B cell (primary cell): ENCODE measurements around the gene ADGRA1. TPM values are rescaled to one million over a fixed set of nuclear protein-coding genes. Genes with fewer than 3 reads are reported as not detected.

Experiments used
- ATAC-seq: fragments of 200-7000 bp; cut with Tn5 transposase; one replicate; pipeline ENCODE4 v1.10.0; 2021; ENCODE audit warnings: low read depth, mild to moderate bottlenecking, moderate number of reproducible peaks, moderate library complexity
- CTCF ChIA-PET: fragments of 350-600 bp; sonication (Branson Sonifier 250); formaldehyde crosslinking; loops from one replicate; lab custom pipeline; 2021; ENCODE audit warnings: antibody characterized with exemption, inconsistent platforms; lab: Charles Lee
- POLR2A ChIA-PET: fragments of 350-600 bp; sonication (Branson Sonifier 250); formaldehyde crosslinking; loops from one replicate; lab custom pipeline; 2021; ENCODE audit warnings: antibody characterized with exemption; lab: Charles Lee
- DNase-seq: peaks from one replicate; pipeline ENCODE4 v3.0.0; 2013
- H2AFZ ChIP-seq: 2 replicates; pipeline ENCODE4 v1.6.1; 2012; ENCODE audit warnings: mild to moderate bottlenecking, low read depth, low read length; ENCODE audit not compliant: insufficient read depth, poor library complexity, severe bottlenecking
- H3K27ac ChIP-seq, 2 donors: 1 replicate in 1 of 2; 2 replicates in 1 of 2; pipeline ENCODE4 v1.5.1; 2012 to 2013; ENCODE audit warnings: low read length in 2 of 2, mild to moderate bottlenecking in 2 of 2, moderate library complexity in 1 of 2
- H3K27me3 ChIP-seq, 4 experiments: fragments of 200-600 bp in 1 of 4; sonication (generic) in 1 of 4; replicated peaks in 1 of 4; 1 replicate in 2 of 4; 2 replicates in 2 of 4; pipeline versions ENCODE4 v1.6.1 to v1.7.0; 2013 to 2016; ENCODE audit warnings: low read length in 3 of 4, mild to moderate bottlenecking in 2 of 4, mixed read lengths in 1 of 4, moderate library complexity in 1 of 4; ENCODE audit not compliant: insufficient read depth in 4 of 4, control insufficient read depth in 3 of 4; ENCODE audit errors: control extremely low read depth in 1 of 4
- H3K36me3 ChIP-seq, 2 experiments: replicated peaks in 1 of 2; 1 replicate in 1 of 2; 2 replicates in 1 of 2; pipeline versions ENCODE4 v1.6.1 to v1.7.1; 2013; ENCODE audit warnings: low read length in 1 of 2; ENCODE audit not compliant: insufficient read depth in 2 of 2, control insufficient read depth in 1 of 2; ENCODE audit errors: control extremely low read depth in 1 of 2, extremely low read depth in 1 of 2
- H3K4me1 ChIP-seq, 2 donors: fragments of 200-600 bp in 1 of 2; sonication (generic) in 1 of 2; 1 replicate in 1 of 2; 2 replicates in 1 of 2; pipeline versions ENCODE4 v1.5.1 to v1.6.1; 2013 to 2017; ENCODE audit warnings: low read length in 2 of 2; ENCODE audit not compliant: control insufficient read depth in 2 of 2, insufficient read depth in 2 of 2
- H3K4me2 ChIP-seq: replicated peaks from 2 replicates; pipeline ENCODE3; 2012; ENCODE audit warnings: mild to moderate bottlenecking, low read depth, low read length; ENCODE audit not compliant: poor library complexity, severe bottlenecking
- H3K4me3 ChIP-seq, 5 experiments: fragments of 200-600 bp in 1 of 5; sonication (generic) in 1 of 5; 1 replicate in 3 of 5; 2 replicates in 2 of 5; pipeline versions ENCODE4 v1.5.1 to v1.7.0; 2011 to 2016; ENCODE audit warnings: low read length in 4 of 5, mild to moderate bottlenecking in 4 of 5, low read depth in 2 of 5, control low read depth in 1 of 5, moderate library complexity in 1 of 5; ENCODE audit not compliant: insufficient read depth in 1 of 5; ENCODE audit errors: control extremely low read depth in 1 of 5, extremely low read depth in 1 of 5
- H3K79me2 ChIP-seq: fragments of 200-600 bp; sonication (generic); one replicate; pipeline ENCODE4 v1.6.0; 2016; ENCODE audit warnings: low read length; ENCODE audit not compliant: control insufficient read depth, insufficient read depth
- H3K9ac ChIP-seq: fragments of 200-600 bp; sonication (generic); 2 replicates; pipeline ENCODE4 v1.6.1; 2017; ENCODE audit warnings: mild to moderate bottlenecking, low read length, moderate library complexity
- H3K9me3 ChIP-seq, 3 donors: one replicate each; pipeline versions ENCODE4 v1.6.1 to v1.7.1; 2013; ENCODE audit warnings: low read length in 2 of 3; ENCODE audit not compliant: control insufficient read depth in 2 of 3, insufficient read depth in 1 of 3; ENCODE audit errors: control extremely low read depth in 1 of 3
- H4K20me1 ChIP-seq: 2 replicates; pipeline ENCODE4 v1.6.0; 2012; ENCODE audit warnings: mild to moderate bottlenecking, low read length; ENCODE audit not compliant: insufficient read depth, control insufficient read depth, poor library complexity, severe bottlenecking
- H3K27ac Mint-ChIP-seq: one replicate; pipeline ENCODE4 v1.8.0; 2021; ENCODE audit warnings: mixed read lengths
- H3K27me3 Mint-ChIP-seq: one replicate; pipeline ENCODE4 v1.8.0; 2021; ENCODE audit warnings: mixed read lengths
- H3K4me1 Mint-ChIP-seq: one replicate; pipeline ENCODE4 v1.8.0; 2021; ENCODE audit warnings: mixed read lengths
- H3K4me3 Mint-ChIP-seq: one replicate; pipeline ENCODE4 v1.8.0; 2021; ENCODE audit warnings: mixed read lengths
- H3K9me3 Mint-ChIP-seq: one replicate; pipeline ENCODE4 v1.8.0; 2022; ENCODE audit warnings: mixed read lengths; ENCODE audit not compliant: insufficient read depth
- CTCF ChIP-seq: fragments of 200-600 bp; IDR thresholded peaks from one replicate; pipeline ENCODE4 v1.8.0; 2022; ENCODE audit warnings: antibody characterized with exemption, mild to moderate bottlenecking
- EZH2 ChIP-seq: IDR thresholded peaks from 2 replicates; pipeline ENCODE4 v1.6.1; 2012; ENCODE audit warnings: borderline replicate concordance, low read depth, mild to moderate bottlenecking, moderate library complexity, low read length; ENCODE audit not compliant: insufficient read depth, poor library complexity, severe bottlenecking
- WGBS: methylation state at CpG from one replicate; pipeline ENCODE4 v1.1.5; 2013; ENCODE audit warnings: missing lambda C conversion rate; ENCODE audit not compliant: insufficient coverage; 5-methylcytosine and 5-hydroxymethylcytosine counted together
- intact Hi-C: fragments of 100-400 bp; cut with micrococcal nuclease; formaldehyde crosslinking; loops from one replicate; pipeline ENCODE4 v1.10.0; 2022
- polyA plus RNA-seq: library from polyadenylated mRNA; depleted of rRNA; stranded (reverse); fragments of >200 nt; gene quantifications from 2 replicates; pipeline ENCODE4 v1.2.3, GENCODE V29; 2012
- total RNA-seq, 2 donors: library from RNA; stranded (reverse); fragments of 120-200 nt in 1 of 2; gene quantifications; 1 replicate in 1 of 2; 2 replicates in 1 of 2; pipeline versions ENCODE4 v1.2.3 to v1.2.4, GENCODE V29; 2013 to 2022

The ADGRA1 gene
- total and polyA plus RNA-seq, 2 donors (not counting 1 experiment from before 2014, with no cell fraction given): not detected

GRCh38 chr10:133154996-133155778, 67.5 kb downstream of the ADGRA1 start:
- CTCF ChIA-PET: no interaction called here
- POLR2A ChIA-PET: no interaction called here
- Histone ChIP-seq H3K4me2 (no peak overlapping the region), H4K20me1 (no peaks in the 10 kb centered on the region), H3K79me2 (no peaks in the 10 kb centered on the region), H3K9me3 (peaks cover 0 to 14% (median 0%) of the 10 kb centered on the region in 3 donors), H3K27ac (no peak overlapping the region), H2AFZ (no peak overlapping the region), H3K36me3 (no peaks in the 10 kb centered on the region), H3K9ac (no peak overlapping the region), H3K4me1 (no peaks in the 10 kb centered on the region), H3K27me3 (peaks cover 0 to 7% (median 3%) of the 10 kb centered on the region in 4 experiments), H3K4me3 (no peak overlapping the region)
- H3K4me3 Mint-ChIP-seq: no peak overlapping the region
- H3K4me1 Mint-ChIP-seq: no peaks in the 10 kb centered on the region
- H3K27ac Mint-ChIP-seq: no peak overlapping the region
- ATAC-seq (no peak), DNase-seq (no peak)
- WGBS: 92% methylated on average over 18 of the region's 30 CpGs
- no peak for TF ChIP-seq CTCF
- TF ChIP-seq EZH2: no peak
- intact Hi-C loops: no loop called here
- H3K27me3 Mint-ChIP-seq: peaks cover 12% of the 10 kb centered on the region
- no peaks in the 10 kb centered on the region for H3K9me3 Mint-ChIP-seq
